ENCODE measurements around the gene ANKH. TPM values are rescaled to one million over a fixed set of nuclear protein-coding genes. Genes with fewer than 3 reads are reported as not detected.

ANKH gene
- total and polyA plus RNA-seq, 12 donors: 4.8 to 45.6 (median 30.9) TPM

GRCh38 chr5:14753292-14753691, 118.3 kb downstream of the ANKH start:
- H3K36me3 ChIP-seq (replicated peaks in 1 of 2): peaks cover 0 to 28% of the 10 kb centered on the region in 2 donors
- no peak overlapping the region for H3K4me3 ChIP-seq
- WGBS, 4 donors: 50 to 58% (median 52%) methylated on average over 6 of the region's 6 CpGs
- DNase-seq: no peak
- intact Hi-C loops (cut with DNase I): no loop called here
- H3K27me3 ChIP-seq: no peaks in the 10 kb centered on the region
- no peaks in the 10 kb centered on the region for H3K4me1 ChIP-seq (replicated peaks in 1 of 2)
- no peaks in the 10 kb centered on the region for H3K9me3 ChIP-seq (replicated peaks in 1 of 3)
- no peak overlapping the region for H3K27ac ChIP-seq
- TF ChIP-seq POLR2A (IDR thresholded peaks at IDR 0.05) (no peak), CTCF (IDR thresholded peaks at IDR 0.05) (no peak)

- WGBS, 4 donors: 79 to 84% (median 82%) methylated on average over 6 of the region's 6 CpGs
- Histone ChIP-seq H3K36me3 (replicated peaks in 1 of 2) (peaks cover 0 to 32% of the 10 kb centered on the region in 2 donors), H3K4me3 (no peak overlapping the region), H3K4me1 (replicated peaks in 1 of 2) (no peaks in the 10 kb centered on the region), H3K27ac (no peak overlapping the region), H3K27me3 (no peaks in the 10 kb centered on the region), H3K9me3 (replicated peaks in 1 of 3) (no peaks in the 10 kb centered on the region)
- TF ChIP-seq POLR2A (IDR thresholded peaks at IDR 0.05) (no peak), CTCF (IDR thresholded peaks at IDR 0.05) (no peak)
- intact Hi-C loops (cut with DNase I): no loop called here
- no peak for DNase-seq
Measured at GRCh38 chr5:14752497-14753071, 119.0 kb downstream of the ANKH start.

- Histone ChIP-seq H3K27me3 (no peaks in the 10 kb centered on the region), H3K4me1 (replicated peaks in 1 of 2) (no peaks in the 10 kb centered on the region), H3K36me3 (replicated peaks in 1 of 2) (peaks cover 0 to 47% of the 10 kb centered on the region in 2 donors), H3K9me3 (replicated peaks in 1 of 3) (no peaks in the 10 kb centered on the region), H3K4me3 (no peak overlapping the region), H3K27ac (no peak overlapping the region)
- intact Hi-C loops (cut with DNase I): no loop called here
- TF ChIP-seq POLR2A (IDR thresholded peaks at IDR 0.05) (no peak), CTCF (IDR thresholded peaks at IDR 0.05) (no peak)
- DNase-seq: no peak
- 95 to 100% (median 96%) methylated on average over 5 of the region's 5 CpGs for WGBS, 4 donors
Measured at GRCh38 chr5:14750712-14751111, 120.9 kb downstream of the ANKH start.

- intact Hi-C loops (cut with DNase I): no loop called here
Measured at GRCh38 chr5:14749579-14750101, 121.9 kb downstream of the ANKH start.

More at GRCh38 chr5:14749579-14750101, 121.9 kb downstream of the ANKH start:
- Histone ChIP-seq H3K4me3 (no peak overlapping the region), H3K9me3 (replicated peaks in 1 of 3) (no peaks in the 10 kb centered on the region), H3K4me1 (replicated peaks in 1 of 2) (no peaks in the 10 kb centered on the region), H3K27me3 (no peaks in the 10 kb centered on the region), H3K36me3 (replicated peaks in 1 of 2) (peaks cover 0 to 53% of the 10 kb centered on the region in 2 donors), H3K27ac (no peak overlapping the region)
- WGBS, 4 donors: 83 to 90% (median 88%) methylated on average over 4 of the region's 4 CpGs
- no peak for TF ChIP-seq POLR2A (IDR thresholded peaks at IDR 0.05)
- TF ChIP-seq CTCF (IDR thresholded peaks at IDR 0.05): no peak
- DNase-seq: no peak
